HEK293 (cell line): ENCODE data around the gene ARHGEF26.

Experiments used
- BCL11A ChIP-seq: fragments of 450-650 bp; formaldehyde crosslinking; IDR thresholded peaks from 2 replicates; pipeline ENCODE4 v1.5.1; 2016; ENCODE audit warnings: low read depth, missing biosample characterization, missing genetic modification characterization
- MEIS1 ChIP-seq: sonication (generic); formaldehyde crosslinking; IDR thresholded peaks from 2 replicates; pipeline ENCODE4 v1.8.1; 2022; ENCODE audit warnings: missing genetic modification reagents, mild to moderate bottlenecking, borderline replicate concordance
- PATZ1 ChIP-seq: fragments of 450-650 bp; formaldehyde crosslinking; IDR thresholded peaks from 2 replicates; pipeline ENCODE4 v1.5.1; 2016; ENCODE audit warnings: missing biosample characterization, missing genetic modification characterization
- PRDM10 ChIP-seq: fragments of 450-650 bp; formaldehyde crosslinking; IDR thresholded peaks from 2 replicates; pipeline ENCODE4 v1.5.1; 2016; ENCODE audit warnings: missing biosample characterization, missing genetic modification characterization
- ZBTB1 ChIP-seq: fragments of 450-650 bp; formaldehyde crosslinking; IDR thresholded peaks from 2 replicates; pipeline ENCODE4 v1.5.1; 2016; ENCODE audit warnings: missing biosample characterization, missing genetic modification characterization
- ZBTB10 ChIP-seq: fragments of 450-650 bp; formaldehyde crosslinking; IDR thresholded peaks from 2 replicates; pipeline ENCODE4 v1.5.1; 2016; ENCODE audit warnings: missing biosample characterization, missing genetic modification characterization
- ZBTB11 ChIP-seq: fragments of 450-650 bp; formaldehyde crosslinking; conservative IDR thresholded peaks from 2 replicates; pipeline ENCODE4 v1.5.1; 2016; ENCODE audit warnings: low read depth, missing biosample characterization, missing genetic modification characterization
- ZBTB49 ChIP-seq: fragments of 450-650 bp; formaldehyde crosslinking; IDR thresholded peaks from 2 replicates; pipeline ENCODE4 v1.5.1; 2016; ENCODE audit warnings: missing biosample characterization, missing genetic modification characterization, low read depth
- ZEB2 ChIP-seq: fragments of 450-650 bp; formaldehyde crosslinking; IDR thresholded peaks from 2 replicates; pipeline ENCODE4 v1.5.1; 2016; ENCODE audit warnings: missing biosample characterization, missing genetic modification characterization
- ZNF184 ChIP-seq: fragments of 450-650 bp; IDR thresholded peaks from 2 replicates; pipeline ENCODE4 v1.5.1; 2018; ENCODE audit warnings: missing biosample characterization, mild to moderate bottlenecking, missing genetic modification characterization
- ZNF416 ChIP-seq: fragments of 450-650 bp; formaldehyde crosslinking; IDR thresholded peaks from 2 replicates; pipeline ENCODE4 v1.5.1; 2016; ENCODE audit warnings: missing biosample characterization, missing genetic modification characterization
- ZNF423 ChIP-seq: fragments of 450-650 bp; formaldehyde crosslinking; IDR thresholded peaks from 2 replicates; pipeline ENCODE4 v1.5.1; 2016; ENCODE audit warnings: missing biosample characterization, missing genetic modification characterization
- ZNF514 ChIP-seq: fragments of 450-650 bp; formaldehyde crosslinking; IDR thresholded peaks from 2 replicates; pipeline ENCODE4 v1.5.1; 2016; ENCODE audit warnings: missing biosample characterization, missing genetic modification characterization
- ZNF544 ChIP-seq: fragments of 450-650 bp; formaldehyde crosslinking; IDR thresholded peaks from 2 replicates; pipeline ENCODE4 v1.5.0; 2017; ENCODE audit warnings: missing biosample characterization, missing genetic modification characterization
- ZNF548 ChIP-seq: fragments of 450-650 bp; formaldehyde crosslinking; IDR thresholded peaks from 2 replicates; pipeline ENCODE4 v1.5.1; 2016; ENCODE audit warnings: missing biosample characterization, missing genetic modification characterization
- ZNF660 ChIP-seq: fragments of 450-650 bp; IDR thresholded peaks from 2 replicates; pipeline ENCODE4 v1.5.1; 2018; ENCODE audit warnings: missing biosample characterization, mild to moderate bottlenecking, missing genetic modification characterization
- ZNF837 ChIP-seq: fragments of 450-650 bp; formaldehyde crosslinking; IDR thresholded peaks from 2 replicates; pipeline ENCODE4 v1.5.1; 2016; ENCODE audit warnings: missing biosample characterization, missing genetic modification characterization
- ZSCAN23 ChIP-seq: fragments of 450-650 bp; formaldehyde crosslinking; IDR thresholded peaks from 2 replicates; pipeline ENCODE4 v1.5.1; 2016; ENCODE audit warnings: missing biosample characterization, missing genetic modification characterization
- ZSCAN5A ChIP-seq: fragments of 450-650 bp; formaldehyde crosslinking; IDR thresholded peaks from 2 replicates; pipeline ENCODE4 v1.5.1; 2016; ENCODE audit warnings: missing biosample characterization, missing genetic modification characterization
- TF ChIP-seq, protein P1 (sequence below): sonication (generic); formaldehyde crosslinking; IDR thresholded peaks from 2 replicates; pipeline ENCODE4 v1.8.1; 2022; ENCODE audit warnings: mild to moderate bottlenecking, moderate library complexity, missing genetic modification reagents

Gene ARHGEF26

DNA sequence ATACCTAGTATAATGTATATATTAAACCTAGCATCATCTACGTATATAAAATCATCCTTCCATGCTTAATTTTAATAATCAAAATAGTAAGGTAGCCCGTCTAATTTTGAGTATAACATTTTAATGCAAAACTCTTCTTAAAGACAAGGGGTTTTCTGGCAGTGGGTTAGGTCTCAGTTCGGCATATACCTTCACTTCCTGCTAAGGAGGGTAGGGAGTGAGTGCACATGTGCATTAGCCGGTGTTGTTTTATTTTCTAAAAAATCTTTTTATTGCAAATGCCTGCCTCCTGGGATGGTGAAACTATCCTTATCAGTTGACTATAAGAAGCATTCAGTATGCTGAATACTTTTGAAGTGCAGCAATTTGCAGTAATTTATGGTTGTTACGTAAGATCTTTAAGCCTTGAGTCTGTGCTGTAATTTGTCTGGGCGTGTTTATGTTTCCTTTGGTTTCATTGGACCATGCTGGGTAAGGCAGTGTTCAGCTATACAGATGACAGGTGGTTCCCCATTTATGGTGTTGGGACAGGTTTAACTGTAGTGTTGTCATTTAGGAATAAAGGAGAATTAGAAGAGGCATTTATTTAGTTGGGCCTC is 11.7 kb downstream of the ARHGEF26 start (continued):
- no peak for TF ChIP-seq ZSCAN23 (tag by site-specific recombination)
- TF ChIP-seq ZNF423 (tag by site-specific recombination) = no peak
- no peak for TF ChIP-seq ZBTB10 (tag by site-specific recombination)
- no peak for TF ChIP-seq ZBTB11 (tag by site-specific recombination)
- 0 out of 2 replicates have a peak, but pooled peaks have one; percentile 21 for TF ChIP-seq ZBTB1
- TF ChIP-seq BCL11A (tag by site-specific recombination) = no peak
- TF ChIP-seq, protein P1, sequence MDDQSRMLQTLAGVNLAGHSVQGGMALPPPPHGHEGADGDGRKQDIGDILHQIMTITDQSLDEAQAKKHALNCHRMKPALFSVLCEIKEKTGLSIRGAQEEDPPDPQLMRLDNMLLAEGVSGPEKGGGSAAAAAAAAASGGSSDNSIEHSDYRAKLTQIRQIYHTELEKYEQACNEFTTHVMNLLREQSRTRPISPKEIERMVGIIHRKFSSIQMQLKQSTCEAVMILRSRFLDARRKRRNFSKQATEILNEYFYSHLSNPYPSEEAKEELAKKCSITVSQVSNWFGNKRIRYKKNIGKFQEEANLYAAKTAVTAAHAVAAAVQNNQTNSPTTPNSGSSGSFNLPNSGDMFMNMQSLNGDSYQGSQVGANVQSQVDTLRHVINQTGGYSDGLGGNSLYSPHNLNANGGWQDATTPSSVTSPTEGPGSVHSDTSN (CRISPR knock-in tag) = no peak
- TF ChIP-seq ZNF514 (tag by site-specific recombination) = no peak
- TF ChIP-seq ZNF184 = no peak
- TF ChIP-seq MEIS1 (CRISPR knock-in tag) = no peak
- no peak for TF ChIP-seq ZSCAN5A (tag by site-specific recombination)
- TF ChIP-seq ZNF837 (tag by site-specific recombination) = no peak
- no peak for TF ChIP-seq ZBTB49 (tag by site-specific recombination)
- TF ChIP-seq ZEB2 (tag by site-specific recombination) = peak; percentile 54; the same call in 1 of the 2 replicates
- TF ChIP-seq PATZ1 (tag by site-specific recombination) = no peak
- TF ChIP-seq ZNF548 (tag by site-specific recombination) = no peak
- TF ChIP-seq PRDM10 (tag by site-specific recombination) = peak; percentile 64
- TF ChIP-seq ZNF416 (tag by site-specific recombination) = no peak
- no peak for TF ChIP-seq ZNF544
- TF ChIP-seq ZNF660 (tag by site-specific recombination) = no peak
